IPS-NIHi11 (cell line): Measurements from ENCODE around the gene PCSK2.

Source experiments
- DNase-seq: peaks from one replicate; pipeline ENCODE4 v3.0.0; 2012; ENCODE audit warnings: mixed read lengths, low spot score

The PCSK2 gene

GRCh38 chr20:17446171-17446570 lies 219.3 kb downstream of the PCSK2 start:
- no peak for DNase-seq

- no peak for DNase-seq
These were observed 221.2 kb downstream of the PCSK2 start for GRCh38 chr20:17448071-17448470.

GRCh38 chr20:17449031-17449430 lies 222.2 kb downstream of the PCSK2 start:
- peak; percentile 34 for DNase-seq

- no peak for DNase-seq
These were observed 225.6 kb downstream of the PCSK2 start for GRCh38 chr20:17452441-17452840.

- DNase-seq = no peak
These were observed 226.8 kb downstream of the PCSK2 start for GRCh38 chr20:17453592-17453991.

GRCh38 chr20:17456279-17456678 lies 229.4 kb downstream of the PCSK2 start:
- DNase-seq = no peak

GRCh38 chr20:17457079-17457478 lies 230.2 kb downstream of the PCSK2 start:
- no peak for DNase-seq

- DNase-seq = no peak
These were observed 230.8 kb downstream of the PCSK2 start for GRCh38 chr20:17457588-17458190.

- DNase-seq = no peak
These were observed 233.3 kb downstream of the PCSK2 start for GRCh38 chr20:17460119-17460518.

GRCh38 chr20:17461941-17462340 lies 235.1 kb downstream of the PCSK2 start:
- DNase-seq = no peak

- DNase-seq = no peak
These were observed 236.9 kb downstream of the PCSK2 start for GRCh38 chr20:17463711-17464110.

- no peak for DNase-seq
These were observed 238.4 kb downstream of the PCSK2 start for GRCh38 chr20:17465236-17465635.

GRCh38 chr20:17466641-17467040 lies 239.8 kb downstream of the PCSK2 start:
- DNase-seq = no peak

GRCh38 chr20:17467120-17467655 lies 240.3 kb downstream of the PCSK2 start:
- DNase-seq = no peak

- DNase-seq = no peak
These were observed 241.4 kb downstream of the PCSK2 start for GRCh38 chr20:17468073-17468840.

- no peak for DNase-seq
These were observed 242.6 kb downstream of the PCSK2 start for GRCh38 chr20:17469246-17470030.

GRCh38 chr20:17470521-17470920 lies 243.7 kb downstream of the PCSK2 start:
- DNase-seq = no peak

- DNase-seq = no peak
These were observed 244.1 kb downstream of the PCSK2 start for GRCh38 chr20:17470973-17471372.

- DNase-seq = no peak
These were observed 244.9 kb downstream of the PCSK2 start for GRCh38 chr20:17471606-17472187.

GRCh38 chr20:17473659-17474058 lies 246.8 kb downstream of the PCSK2 start:
- DNase-seq = no peak

GRCh38 chr20:17479063-17479657 lies 252.3 kb downstream of the PCSK2 start:
- DNase-seq = no peak

GRCh38 chr20:17480696-17481095 lies 253.9 kb downstream of the PCSK2 start:
- no peak for DNase-seq
